NCI-H146 treated with DMSO at 0.1 percent for 48 hours (cell line): Measurements from ENCODE around the gene OIP5.
"Not testable (repeated sequence)": the region's sequence is repeated elsewhere in the genome, so short reads cannot be mapped to it uniquely, and the experiment has no call there.

Experiments
- DNase-seq: peaks from one replicate; lab custom pipeline; 2025; ENCODE audit not compliant: unreplicated experiment; lab: John Stamatoyannopoulos, UW

The OIP5 gene

GRCh38 chr15:41332194-41333025, at the start of gene OIP5, which contains the start of gene NUSAP1:
Gene OIP5 (minus strand): TSS chr15:41332591. CDS start chr15:41332561, 30 bp downstream.
Gene NUSAP1 (plus strand): TSS chr15:41332881. CDS start chr15:41332958, 77 bp downstream.
- DNase-seq, result peak; percentile 94

GRCh38 chr15:41377978-41378377, 45.6 kb upstream of the OIP5 start:
- DNase-seq, result no peak

GRCh38 chr15:41367418-41367817, 35.0 kb upstream of the OIP5 start:
- no peak for DNase-seq

- DNase-seq, result no peak
Observed at GRCh38 chr15:41354371-41354770, 22.0 kb upstream of the OIP5 start.

DNA sequence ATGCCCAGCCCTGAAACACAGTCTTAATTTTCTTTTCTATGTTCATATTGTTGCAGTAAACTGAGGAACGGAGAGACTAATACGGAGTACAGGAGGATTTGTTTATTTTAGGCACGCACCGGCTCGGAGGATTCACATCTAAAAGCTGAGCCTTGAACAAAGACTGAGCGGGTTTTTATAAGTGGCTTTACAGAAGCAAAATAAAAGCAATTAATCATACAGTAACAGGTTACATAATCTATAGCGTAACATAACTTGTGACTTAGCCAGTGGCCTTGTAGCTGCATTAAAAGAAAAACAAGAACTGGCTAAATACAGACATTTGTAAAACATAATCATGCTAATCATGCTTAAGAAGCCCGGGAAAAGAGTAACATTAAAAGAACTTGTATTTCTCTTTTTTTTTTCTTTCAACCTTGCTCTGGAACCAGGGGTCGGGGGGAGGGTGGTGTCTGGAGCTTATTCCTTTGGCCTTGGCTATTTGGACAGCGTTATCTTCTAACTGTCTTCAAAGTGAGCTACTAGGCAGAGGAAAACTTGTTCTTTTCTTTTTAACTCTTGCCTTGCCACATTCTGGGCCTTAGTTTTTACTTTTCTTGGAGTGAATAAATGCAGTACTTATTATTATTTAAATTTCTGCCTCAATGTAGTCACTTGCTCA, 17.8 kb upstream of the OIP5 start:
- DNase-seq, result no peak

DNA sequence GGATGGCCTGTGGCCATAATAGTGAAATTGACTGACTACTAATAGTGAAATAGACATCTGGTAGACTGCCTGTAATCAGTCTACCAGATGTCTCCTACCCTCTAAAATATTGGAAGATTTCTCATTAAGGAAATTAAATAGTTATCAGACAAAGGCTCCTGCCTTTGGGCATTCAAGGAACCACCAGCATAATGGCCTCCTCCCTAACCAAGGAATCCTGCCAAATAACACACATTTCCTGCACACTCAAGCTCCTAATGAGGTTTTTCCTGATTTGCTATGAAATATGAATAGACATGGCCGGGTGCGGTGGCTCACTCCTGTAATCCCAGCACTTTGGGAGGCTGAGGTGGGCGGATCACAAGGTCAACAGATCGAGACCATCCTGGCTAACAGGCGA, 14.8 kb upstream of the OIP5 start:
- no peak for DNase-seq

DNA sequence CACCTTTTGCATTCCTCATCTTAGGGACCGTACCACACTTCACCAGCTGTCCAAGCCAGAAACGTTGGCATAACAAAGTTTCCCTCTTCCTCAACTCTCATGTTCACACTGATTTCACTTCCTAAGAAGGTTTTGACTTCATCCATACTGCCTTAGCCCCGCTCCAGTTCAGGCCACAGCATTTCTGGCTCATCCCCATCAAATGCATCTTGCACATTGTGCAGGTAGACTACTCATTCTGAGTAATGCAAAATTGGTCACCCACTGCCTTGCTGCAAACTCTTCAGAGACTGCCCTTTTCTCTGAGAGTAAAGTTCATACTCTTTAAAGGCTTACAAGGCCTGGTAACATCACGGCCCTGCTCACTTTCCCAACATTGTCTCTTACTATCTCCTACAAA, 9.1 kb upstream of the OIP5 start:
- no peak for DNase-seq

- no peak for DNase-seq
Observed at GRCh38 chr15:41340189-41340695, 7.9 kb upstream of the OIP5 start.

- no peak for DNase-seq
Observed at GRCh38 chr15:41337631-41338522, 5.5 kb upstream of the OIP5 start.

DNA sequence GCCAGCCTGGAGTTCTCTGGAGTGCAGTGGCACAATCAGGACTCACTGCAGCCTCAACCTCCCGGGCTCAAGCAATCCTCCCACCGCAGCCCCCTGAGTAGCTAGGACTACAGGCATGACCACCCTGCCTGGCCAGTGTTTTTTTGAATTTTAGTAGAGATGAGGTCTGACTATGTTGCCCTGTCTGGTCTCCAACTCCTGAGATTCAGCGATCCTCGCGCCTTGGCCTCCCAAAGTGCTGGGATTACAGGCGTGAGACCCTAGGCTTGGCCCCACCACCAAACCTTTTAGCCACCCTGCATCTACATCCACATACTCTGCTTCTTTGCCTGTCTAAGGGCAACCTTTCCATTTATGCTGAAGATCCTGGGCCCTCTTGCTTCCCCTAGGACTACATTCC, 4.7 kb upstream of the OIP5 start:
- DNase-seq, result no peak

GRCh38 chr15:41336549-41336948, 4.2 kb upstream of the OIP5 start:
- DNase-seq, result no peak

- no peak for DNase-seq
Observed at GRCh38 chr15:41334293-41335120, 2.1 kb upstream of the OIP5 start.

DNA sequence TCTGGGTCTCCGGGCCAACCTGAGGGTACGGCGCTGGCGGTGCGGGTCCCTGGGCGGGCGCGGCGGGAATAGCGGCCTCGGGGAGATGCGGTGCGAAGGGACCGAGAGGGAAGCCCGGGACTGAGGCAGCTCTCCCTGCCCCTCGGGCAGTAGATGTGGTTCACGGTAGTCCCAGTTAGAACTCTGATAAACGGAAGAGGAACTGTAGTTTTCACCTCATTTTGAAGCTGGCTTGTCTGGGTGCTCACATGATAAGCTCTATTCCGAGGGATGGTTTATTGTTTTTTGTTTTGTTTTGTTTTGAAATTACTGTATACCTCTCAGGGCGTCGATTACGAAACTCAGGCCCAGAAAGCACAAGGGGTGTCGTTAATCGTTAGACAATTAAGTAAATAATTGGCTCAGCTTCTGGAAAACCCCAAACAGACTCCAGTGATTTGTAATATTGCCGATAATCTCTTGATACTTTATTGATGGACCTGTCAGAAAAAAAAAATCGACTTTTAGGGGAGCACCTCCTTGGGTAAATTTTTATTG, 703 bp upstream of the OIP5 start:
- peak; percentile 36 for DNase-seq

DNA sequence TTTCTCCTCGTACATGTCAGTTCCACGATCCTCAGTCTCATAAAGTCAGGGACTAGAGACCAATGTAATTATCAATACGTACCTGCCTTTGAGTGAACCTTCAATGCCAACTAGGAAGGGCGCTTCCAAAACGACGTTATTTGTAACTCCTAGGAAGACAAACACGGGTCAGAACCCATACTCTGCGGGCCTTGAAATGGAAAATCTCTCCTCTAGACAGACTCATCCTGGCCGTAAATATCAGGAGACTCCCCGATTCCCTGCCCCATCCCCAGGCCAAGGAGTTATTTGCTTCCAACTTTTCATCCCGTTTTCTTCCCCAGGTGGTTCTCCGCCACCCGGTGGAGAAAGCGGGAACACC, 578 bp downstream of the OIP5 start:
- DNase-seq, result no peak

- no peak for DNase-seq
Observed at GRCh38 chr15:41331281-41331680, 1.1 kb downstream of the OIP5 start.

GRCh38 chr15:41323611-41324010, 8.8 kb downstream of the OIP5 start:
- no peak for DNase-seq

DNA sequence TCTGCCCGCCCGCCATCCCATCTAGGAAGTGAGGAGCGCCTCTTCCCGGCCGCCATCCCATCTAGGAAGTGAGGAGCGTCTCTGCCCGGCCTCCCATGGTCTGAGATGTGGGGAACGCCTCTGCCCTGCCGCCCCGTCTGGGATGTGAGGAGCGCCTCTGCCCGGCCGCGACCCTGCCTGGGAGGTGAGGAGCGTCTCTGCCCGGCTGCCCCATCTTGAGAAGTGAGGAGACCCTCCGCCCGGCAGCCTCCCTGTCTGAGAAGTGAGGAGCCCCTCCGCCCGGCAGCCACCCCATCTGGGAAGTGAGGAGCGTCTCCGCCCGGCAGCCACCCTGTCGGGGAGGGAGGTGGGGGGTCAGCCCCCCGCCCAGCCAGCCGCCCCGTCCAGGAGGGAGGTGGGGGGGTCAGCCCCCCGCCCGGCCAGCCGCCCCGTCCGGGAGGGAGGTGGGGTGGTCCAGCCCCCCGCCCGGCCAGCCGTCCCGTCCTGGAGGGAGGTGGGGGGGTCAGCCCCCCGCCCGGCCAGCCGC, 11.5 kb downstream of the OIP5 start:
- not testable (repeated sequence) for DNase-seq

GRCh38 chr15:41309226-41309905, 23.0 kb downstream of the OIP5 start:
- no peak for DNase-seq

- DNase-seq, result no peak
Observed at GRCh38 chr15:41307679-41308078, 24.7 kb downstream of the OIP5 start.
